Measurements from ENCODE around the gene GHDC.

DNA sequence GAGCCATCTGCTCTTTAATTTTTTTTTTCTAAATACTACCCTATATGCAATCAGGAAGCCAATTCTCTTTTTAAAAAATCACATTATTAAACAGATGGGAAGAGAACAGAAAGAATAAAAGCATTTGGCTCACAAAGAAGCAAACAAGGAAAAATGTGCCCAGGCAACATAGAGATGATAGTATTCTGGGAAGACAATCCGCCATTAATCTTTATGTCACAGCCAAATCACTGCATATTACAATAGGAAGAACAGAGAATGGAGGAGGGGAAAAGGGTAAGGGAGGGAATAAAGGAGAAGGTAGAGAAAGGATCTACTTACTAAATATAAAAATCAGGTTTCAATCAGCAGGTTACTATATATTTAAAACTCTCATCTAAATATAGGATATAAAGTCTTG lies 47.6 kb upstream of the GHDC start:
- TF ChIP-seq, protein P1, sequence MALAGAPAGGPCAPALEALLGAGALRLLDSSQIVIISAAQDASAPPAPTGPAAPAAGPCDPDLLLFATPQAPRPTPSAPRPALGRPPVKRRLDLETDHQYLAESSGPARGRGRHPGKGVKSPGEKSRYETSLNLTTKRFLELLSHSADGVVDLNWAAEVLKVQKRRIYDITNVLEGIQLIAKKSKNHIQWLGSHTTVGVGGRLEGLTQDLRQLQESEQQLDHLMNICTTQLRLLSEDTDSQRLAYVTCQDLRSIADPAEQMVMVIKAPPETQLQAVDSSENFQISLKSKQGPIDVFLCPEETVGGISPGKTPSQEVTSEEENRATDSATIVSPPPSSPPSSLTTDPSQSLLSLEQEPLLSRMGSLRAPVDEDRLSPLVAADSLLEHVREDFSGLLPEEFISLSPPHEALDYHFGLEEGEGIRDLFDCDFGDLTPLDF (CRISPR knock-in tag; IDR thresholded peaks at IDR 0.05) = no peak
- TF ChIP-seq, protein P2, sequence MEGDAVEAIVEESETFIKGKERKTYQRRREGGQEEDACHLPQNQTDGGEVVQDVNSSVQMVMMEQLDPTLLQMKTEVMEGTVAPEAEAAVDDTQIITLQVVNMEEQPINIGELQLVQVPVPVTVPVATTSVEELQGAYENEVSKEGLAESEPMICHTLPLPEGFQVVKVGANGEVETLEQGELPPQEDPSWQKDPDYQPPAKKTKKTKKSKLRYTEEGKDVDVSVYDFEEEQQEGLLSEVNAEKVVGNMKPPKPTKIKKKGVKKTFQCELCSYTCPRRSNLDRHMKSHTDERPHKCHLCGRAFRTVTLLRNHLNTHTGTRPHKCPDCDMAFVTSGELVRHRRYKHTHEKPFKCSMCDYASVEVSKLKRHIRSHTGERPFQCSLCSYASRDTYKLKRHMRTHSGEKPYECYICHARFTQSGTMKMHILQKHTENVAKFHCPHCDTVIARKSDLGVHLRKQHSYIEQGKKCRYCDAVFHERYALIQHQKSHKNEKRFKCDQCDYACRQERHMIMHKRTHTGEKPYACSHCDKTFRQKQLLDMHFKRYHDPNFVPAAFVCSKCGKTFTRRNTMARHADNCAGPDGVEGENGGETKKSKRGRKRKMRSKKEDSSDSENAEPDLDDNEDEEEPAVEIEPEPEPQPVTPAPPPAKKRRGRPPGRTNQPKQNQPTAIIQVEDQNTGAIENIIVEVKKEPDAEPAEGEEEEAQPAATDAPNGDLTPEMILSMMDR (IDR thresholded peaks at IDR 0.05) = no peak
- TF ChIP-seq, protein P3, sequence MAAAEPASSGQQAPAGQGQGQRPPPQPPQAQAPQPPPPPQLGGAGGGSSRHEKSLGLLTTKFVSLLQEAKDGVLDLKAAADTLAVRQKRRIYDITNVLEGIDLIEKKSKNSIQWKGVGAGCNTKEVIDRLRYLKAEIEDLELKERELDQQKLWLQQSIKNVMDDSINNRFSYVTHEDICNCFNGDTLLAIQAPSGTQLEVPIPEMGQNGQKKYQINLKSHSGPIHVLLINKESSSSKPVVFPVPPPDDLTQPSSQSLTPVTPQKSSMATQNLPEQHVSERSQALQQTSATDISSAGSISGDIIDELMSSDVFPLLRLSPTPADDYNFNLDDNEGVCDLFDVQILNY (CRISPR knock-in tag; IDR thresholded peaks at IDR 0.05) = no peak
- TF ChIP-seq ESRRA (CRISPR knock-in tag; IDR thresholded peaks at IDR 0.05; ENCODE audit: borderline replicate concordance) (no peak), SP1 (CRISPR knock-in tag; conservative IDR thresholded peaks at IDR 0.05) (no peak), CBFB (CRISPR knock-in tag; IDR thresholded peaks at IDR 0.05; ENCODE audit: low read depth) (no peak)
- TF ChIP-seq, protein P4, sequence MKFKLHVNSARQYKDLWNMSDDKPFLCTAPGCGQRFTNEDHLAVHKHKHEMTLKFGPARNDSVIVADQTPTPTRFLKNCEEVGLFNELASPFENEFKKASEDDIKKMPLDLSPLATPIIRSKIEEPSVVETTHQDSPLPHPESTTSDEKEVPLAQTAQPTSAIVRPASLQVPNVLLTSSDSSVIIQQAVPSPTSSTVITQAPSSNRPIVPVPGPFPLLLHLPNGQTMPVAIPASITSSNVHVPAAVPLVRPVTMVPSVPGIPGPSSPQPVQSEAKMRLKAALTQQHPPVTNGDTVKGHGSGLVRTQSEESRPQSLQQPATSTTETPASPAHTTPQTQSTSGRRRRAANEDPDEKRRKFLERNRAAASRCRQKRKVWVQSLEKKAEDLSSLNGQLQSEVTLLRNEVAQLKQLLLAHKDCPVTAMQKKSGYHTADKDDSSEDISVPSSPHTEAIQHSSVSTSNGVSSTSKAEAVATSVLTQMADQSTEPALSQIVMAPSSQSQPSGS (CRISPR knock-in tag; IDR thresholded peaks at IDR 0.05; ENCODE audit: borderline replicate concordance, low read depth) = no peak

Data from WTC11 (cell line).